ENCODE data around the gene GRIA4.

Gene GRIA4

DNA sequence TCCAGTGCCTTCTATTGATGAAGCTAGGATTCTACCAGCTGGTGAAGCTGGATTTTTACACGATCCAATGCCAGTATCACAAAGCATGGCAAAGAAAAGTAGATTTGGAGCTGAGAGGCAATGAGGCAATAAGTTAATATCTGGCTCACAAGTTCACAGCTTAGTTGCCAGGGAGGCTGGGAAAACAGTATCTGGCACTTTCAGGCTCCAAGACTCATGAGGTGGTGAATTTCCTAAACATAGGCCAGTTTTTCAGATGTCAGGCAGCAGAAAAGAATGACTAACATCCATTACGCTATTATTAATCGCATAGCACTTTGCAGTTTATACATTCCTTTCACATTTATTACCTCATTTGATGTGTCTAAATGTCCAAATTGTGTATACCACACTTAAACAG lies 122.7 kb downstream of the GRIA4 start:
- no peaks in the 10 kb centered on the region for H3K27me3 ChIP-seq
- no peak for TF ChIP-seq CTCF (IDR thresholded peaks at IDR 0.05)
- no peak overlapping the region for H3K27ac ChIP-seq
- H3K36me3 ChIP-seq: no peaks in the 10 kb centered on the region
- no peaks in the 10 kb centered on the region for H3K4me1 ChIP-seq (ENCODE audit: control insufficient read depth in 1 of 2, insufficient read depth in 1 of 2, low read depth in 1 of 2, low read length in 1 of 2)
- no peak overlapping the region for H3K4me3 ChIP-seq (ENCODE audit: low read depth in 1 of 2, low read length in 1 of 2)
- no peaks in the 10 kb centered on the region for H3K9me3 ChIP-seq

DNA sequence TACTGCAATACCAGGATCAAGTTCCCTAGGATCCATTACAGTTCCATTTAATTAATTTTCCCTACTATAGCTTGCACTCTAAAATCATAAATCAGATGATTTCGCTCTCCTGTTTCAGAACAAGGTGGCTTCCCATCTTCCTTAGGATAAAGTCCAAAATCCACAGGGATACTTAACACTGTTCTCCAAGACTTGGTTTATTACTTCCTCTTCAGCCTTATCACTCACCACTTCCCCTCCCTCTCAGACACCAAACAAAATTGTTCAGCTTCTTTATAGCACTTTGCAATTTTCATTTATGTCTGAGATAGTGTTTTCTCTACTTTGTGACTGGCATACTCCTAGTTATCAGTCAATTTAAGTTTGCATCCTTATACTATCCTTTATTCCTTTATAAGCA lies 124.6 kb downstream of the GRIA4 start:
- Histone ChIP-seq H3K27ac (no peak overlapping the region), H3K9me3 (no peaks in the 10 kb centered on the region), H3K4me3 (ENCODE audit: low read depth in 1 of 2, low read length in 1 of 2) (no peak overlapping the region), H3K27me3 (no peaks in the 10 kb centered on the region), H3K4me1 (ENCODE audit: control insufficient read depth in 1 of 2, insufficient read depth in 1 of 2, low read depth in 1 of 2, low read length in 1 of 2) (no peaks in the 10 kb centered on the region), H3K36me3 (no peaks in the 10 kb centered on the region)
- no peak for TF ChIP-seq CTCF (IDR thresholded peaks at IDR 0.05)

DNA sequence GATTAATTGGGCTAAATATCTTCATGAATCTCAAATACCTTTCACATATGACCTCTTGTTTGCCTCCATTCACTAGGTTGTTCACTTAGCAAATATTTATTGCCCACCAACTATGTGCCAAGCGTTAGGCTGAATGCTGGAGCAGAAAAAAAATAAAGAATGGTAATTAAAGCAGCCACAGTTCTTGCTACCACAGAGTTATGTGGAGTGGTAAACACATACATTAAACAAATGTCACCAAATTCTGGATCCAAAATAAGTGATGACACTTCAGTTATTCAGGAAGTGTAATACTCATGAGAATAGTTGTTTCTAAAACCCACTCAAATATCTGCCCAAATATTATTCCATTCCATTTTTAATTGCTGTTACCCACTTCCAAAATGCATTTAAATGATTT lies 128.4 kb downstream of the GRIA4 start:
- Histone ChIP-seq H3K27ac (no peak overlapping the region), H3K27me3 (no peaks in the 10 kb centered on the region), H3K4me1 (ENCODE audit: control insufficient read depth in 1 of 2, insufficient read depth in 1 of 2, low read depth in 1 of 2, low read length in 1 of 2) (no peaks in the 10 kb centered on the region), H3K9me3 (no peaks in the 10 kb centered on the region), H3K36me3 (no peaks in the 10 kb centered on the region), H3K4me3 (ENCODE audit: low read depth in 1 of 2, low read length in 1 of 2) (no peak overlapping the region)
- TF ChIP-seq CTCF (IDR thresholded peaks at IDR 0.05): no peak

GRCh38 chr11:105738986-105739795 lies 129.3 kb downstream of the GRIA4 start:
- no peaks in the 10 kb centered on the region for H3K36me3 ChIP-seq
- H3K4me1 ChIP-seq (ENCODE audit: control insufficient read depth in 1 of 2, insufficient read depth in 1 of 2, low read depth in 1 of 2, low read length in 1 of 2): no peaks in the 10 kb centered on the region
- no peak for TF ChIP-seq CTCF (IDR thresholded peaks at IDR 0.05)
- H3K27ac ChIP-seq: no peak overlapping the region
- no peaks in the 10 kb centered on the region for H3K27me3 ChIP-seq
- no peak overlapping the region for H3K4me3 ChIP-seq (ENCODE audit: low read depth in 1 of 2, low read length in 1 of 2)
- no peaks in the 10 kb centered on the region for H3K9me3 ChIP-seq

GRCh38 chr11:105740164-105740903 lies 130.5 kb downstream of the GRIA4 start:
- TF ChIP-seq CTCF (IDR thresholded peaks at IDR 0.05): no peak
- H3K36me3 ChIP-seq: no peaks in the 10 kb centered on the region

More at GRCh38 chr11:105740164-105740903, 130.5 kb downstream of the GRIA4 start:
- H3K27ac ChIP-seq: no peak overlapping the region
- no peaks in the 10 kb centered on the region for H3K4me1 ChIP-seq (ENCODE audit: control insufficient read depth in 1 of 2, insufficient read depth in 1 of 2, low read depth in 1 of 2, low read length in 1 of 2)
- H3K9me3 ChIP-seq: no peaks in the 10 kb centered on the region
- H3K4me3 ChIP-seq (ENCODE audit: low read depth in 1 of 2, low read length in 1 of 2): no peak overlapping the region
- no peaks in the 10 kb centered on the region for H3K27me3 ChIP-seq

Measured in neutrophil (primary cell).